Keratinocyte (primary cell): ENCODE results near the gene POFUT2. TPM values are rescaled to one million over a fixed set of nuclear protein-coding genes. Genes with fewer than 3 reads are reported as not detected.

Experiments
- DNase-seq: peaks from one replicate; pipeline ENCODE4 v3.0.0-alpha.2; 2011; ENCODE audit warnings: low read depth, missing footprints, low spot score
- FAIRE-seq: peaks from 2 replicates; lab custom pipeline; 2011; peaks lifted over from hg19 to GRCh38; lab: Jason Lieb, UNC
- H2AFZ ChIP-seq: 2 replicates; pipeline ENCODE4 v1.6.0; 2012; ENCODE audit warnings: low read length, control low read depth, inconsistent platforms; ENCODE audit not compliant: control insufficient read depth
- H3K27ac ChIP-seq: 2 replicates; pipeline ENCODE4 v1.5.1; 2011; ENCODE audit warnings: low read length; ENCODE audit not compliant: control insufficient read depth, insufficient read depth
- H3K27me3 ChIP-seq: 3 replicates; pipeline ENCODE4 v1.6.0; 2011; ENCODE audit warnings: low read length; ENCODE audit not compliant: control insufficient read depth, insufficient read depth; ENCODE audit errors: extremely low read depth
- H3K36me3 ChIP-seq, 2 experiments: 2 replicates in 1 of 2; 3 replicates in 1 of 2; pipeline ENCODE4 v1.5.1; 2011; ENCODE audit warnings: low read length in 2 of 2, mild to moderate bottlenecking in 1 of 2; ENCODE audit not compliant: control insufficient read depth in 2 of 2, insufficient read depth in 2 of 2; ENCODE audit errors: extremely low read depth in 1 of 2
- H3K4me1 ChIP-seq: 3 replicates; pipeline ENCODE4 v1.5.1; 2011; ENCODE audit warnings: low read length; ENCODE audit not compliant: control insufficient read depth, insufficient read depth; ENCODE audit errors: extremely low read depth
- H3K4me2 ChIP-seq: 3 replicates; pipeline ENCODE4 v1.6.0; 2011; ENCODE audit warnings: low read depth, low read length; ENCODE audit not compliant: control insufficient read depth, insufficient read depth; ENCODE audit errors: extremely low read depth
- H3K4me3 ChIP-seq, 3 experiments: fragments of 200-600 bp in 1 of 3; sonication (generic) in 1 of 3; 2 replicates in 2 of 3; 3 replicates in 1 of 3; pipeline ENCODE4 v1.5.1; 2011 to 2016; ENCODE audit warnings: low read length in 3 of 3, mild to moderate bottlenecking in 3 of 3, control low read depth in 2 of 3, inconsistent platforms in 1 of 3, low read depth in 1 of 3, mixed read lengths in 1 of 3, mixed run types in 1 of 3, moderate library complexity in 1 of 3; ENCODE audit not compliant: control insufficient read depth in 2 of 3, insufficient read depth in 2 of 3; ENCODE audit errors: extremely low read depth in 1 of 3
- H3K79me2 ChIP-seq: 2 replicates; pipeline ENCODE4 v1.6.0; 2012; ENCODE audit warnings: low read length; ENCODE audit not compliant: control insufficient read depth, insufficient read depth
- H3K9ac ChIP-seq: 3 replicates; pipeline ENCODE4 v1.6.0; 2011; ENCODE audit warnings: low read length; ENCODE audit not compliant: control insufficient read depth, insufficient read depth; ENCODE audit errors: extremely low read depth
- H3K9me1 ChIP-seq: 3 replicates; pipeline ENCODE4 v1.6.0; 2011; ENCODE audit warnings: low read length; ENCODE audit not compliant: control insufficient read depth, insufficient read depth; ENCODE audit errors: extremely low read depth
- H3K9me3 ChIP-seq: 2 replicates; pipeline ENCODE4 v1.5.1; 2012; ENCODE audit warnings: low read depth, low read length; ENCODE audit not compliant: control insufficient read depth
- H4K20me1 ChIP-seq: 3 replicates; pipeline ENCODE4 v1.6.0; 2011; ENCODE audit warnings: low read length; ENCODE audit not compliant: control insufficient read depth, insufficient read depth; ENCODE audit errors: extremely low read depth
- EZH2 ChIP-seq: IDR thresholded peaks from one replicate; pipeline ENCODE4 v1.6.1; 2012; ENCODE audit warnings: inconsistent platforms, mild to moderate bottlenecking, low read length, moderate library complexity
- dilution Hi-C: fragments of 300-500 bp; cut with MboI; formaldehyde crosslinking; loops from one replicate; pipeline ENCODE4 v1.7.0; 2020; ENCODE audit warnings: low sequenced_read_pairs; ENCODE audit not compliant: extremely low pct_ligation_motif_present
- polyA plus RNA-seq, 5 experiments: library from polyadenylated mRNA; depleted of rRNA in 3 of 5; stranded (reverse) in 3 of 5; stranded (forward) in 1 of 5; unstranded in 1 of 5; fragments of >200 nt; gene quantifications; 1 replicate in 1 of 5; 2 replicates in 3 of 5; 3 replicates in 1 of 5; pipeline versions ENCODE4 v1.2.1 to v1.2.3, GENCODE V29; 2011 to 2012; ENCODE audit warnings: missing spikeins in 2 of 5, low read depth in 1 of 5, low replicate concordance in 1 of 5
- TF ChIP-seq, protein P1 (sequence below), 3 experiments: IDR thresholded peaks in 1 of 3; conservative IDR thresholded peaks in 1 of 3; optimal IDR thresholded peaks in 1 of 3; 2 replicates in 2 of 3; 3 replicates in 1 of 3; pipeline versions ENCODE3 to v1.5.1; 2011; ENCODE audit warnings: low read length in 3 of 3, mild to moderate bottlenecking in 3 of 3, moderate library complexity in 2 of 3, control low read depth in 1 of 3, inconsistent platforms in 1 of 3; ENCODE audit not compliant: insufficient read depth in 2 of 3; ENCODE audit errors: extremely low read depth in 1 of 3

POFUT2 gene
- polyA plus RNA-seq, 1 donor (not counting 4 experiments of a cell fraction or from before 2014, with no cell fraction given) = 8.8 TPM

- Histone ChIP-seq H3K4me1 (peaks cover 8% of the 10 kb centered on the region), H3K4me3 (no peak overlapping the region), H3K79me2 (no peaks in the 10 kb centered on the region), H3K9ac (no peak overlapping the region), H3K27ac (no peak overlapping the region), H2AFZ (no peak overlapping the region), H3K9me1 (no peaks in the 10 kb centered on the region), H3K4me2 (no peak overlapping the region), H3K36me3 (no peaks in the 10 kb centered on the region), H3K9me3 (no peaks in the 10 kb centered on the region), H4K20me1 (no peaks in the 10 kb centered on the region), H3K27me3 (peaks cover 28% of the 10 kb centered on the region)
- FAIRE-seq (no peak), DNase-seq (no peak)
- TF ChIP-seq EZH2 = no peak
- TF ChIP-seq, protein P1, sequence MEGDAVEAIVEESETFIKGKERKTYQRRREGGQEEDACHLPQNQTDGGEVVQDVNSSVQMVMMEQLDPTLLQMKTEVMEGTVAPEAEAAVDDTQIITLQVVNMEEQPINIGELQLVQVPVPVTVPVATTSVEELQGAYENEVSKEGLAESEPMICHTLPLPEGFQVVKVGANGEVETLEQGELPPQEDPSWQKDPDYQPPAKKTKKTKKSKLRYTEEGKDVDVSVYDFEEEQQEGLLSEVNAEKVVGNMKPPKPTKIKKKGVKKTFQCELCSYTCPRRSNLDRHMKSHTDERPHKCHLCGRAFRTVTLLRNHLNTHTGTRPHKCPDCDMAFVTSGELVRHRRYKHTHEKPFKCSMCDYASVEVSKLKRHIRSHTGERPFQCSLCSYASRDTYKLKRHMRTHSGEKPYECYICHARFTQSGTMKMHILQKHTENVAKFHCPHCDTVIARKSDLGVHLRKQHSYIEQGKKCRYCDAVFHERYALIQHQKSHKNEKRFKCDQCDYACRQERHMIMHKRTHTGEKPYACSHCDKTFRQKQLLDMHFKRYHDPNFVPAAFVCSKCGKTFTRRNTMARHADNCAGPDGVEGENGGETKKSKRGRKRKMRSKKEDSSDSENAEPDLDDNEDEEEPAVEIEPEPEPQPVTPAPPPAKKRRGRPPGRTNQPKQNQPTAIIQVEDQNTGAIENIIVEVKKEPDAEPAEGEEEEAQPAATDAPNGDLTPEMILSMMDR (optimal IDR thresholded peaks at IDR 0.05 in 1 of 3, IDR thresholded peaks at IDR 0.05 in 1 of 3, conservative IDR thresholded peaks at IDR 0.05 in 1 of 3; ENCODE audit: extremely low read depth in 1 of 3, insufficient read depth in 2 of 3, low read length in 3 of 3) = no peak
- dilution Hi-C loops = no loop called here
Observed at GRCh38 chr21:45250272-45250671, 37.4 kb downstream of the POFUT2 start.

DNA sequence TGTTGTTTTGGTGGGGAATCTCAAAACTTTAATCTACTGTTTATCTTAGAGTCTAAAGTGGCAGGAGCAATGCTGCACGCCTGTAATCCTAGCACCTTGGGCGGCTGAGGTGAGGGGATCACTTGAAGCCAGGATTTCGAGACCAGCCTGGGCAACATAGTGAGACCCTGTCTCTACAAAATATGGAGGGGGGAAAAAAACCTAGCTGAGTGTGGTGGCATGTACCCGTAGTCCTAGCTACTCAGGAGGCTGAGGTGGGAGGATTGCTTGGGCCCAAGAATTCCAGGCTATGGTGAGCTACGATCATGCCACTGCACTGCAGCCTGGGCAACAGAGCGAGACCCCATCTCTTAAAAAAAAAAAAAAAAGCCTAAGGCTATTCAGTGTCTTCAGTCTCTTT, 38.1 kb downstream of the POFUT2 start:
- FAIRE-seq = no peak
- Histone ChIP-seq H3K4me2 (no peak overlapping the region), H3K9me1 (no peaks in the 10 kb centered on the region), H3K79me2 (no peaks in the 10 kb centered on the region), H3K9ac (no peak overlapping the region), H4K20me1 (no peaks in the 10 kb centered on the region), H3K4me3 (no peak overlapping the region), H3K4me1 (peaks cover 5% of the 10 kb centered on the region), H3K36me3 (no peaks in the 10 kb centered on the region), H2AFZ (no peak overlapping the region), H3K27ac (no peak overlapping the region), H3K27me3 (peaks cover 24% of the 10 kb centered on the region), H3K9me3 (peaks cover 2% of the 10 kb centered on the region)
- TF ChIP-seq EZH2 = no peak
- TF ChIP-seq, protein P1 (optimal IDR thresholded peaks at IDR 0.05 in 1 of 3, IDR thresholded peaks at IDR 0.05 in 1 of 3, conservative IDR thresholded peaks at IDR 0.05 in 1 of 3; ENCODE audit: extremely low read depth in 1 of 3, insufficient read depth in 2 of 3, low read length in 3 of 3) = no peak
- dilution Hi-C loops = no loop called here
- no peak for DNase-seq
